ENCODE data around the gene LRP3. TPM values are rescaled to one million over a fixed set of nuclear protein-coding genes. Genes with fewer than 3 reads are reported as not detected.

Gene LRP3
- total RNA-seq, 1 donor from 2014 or later: 46.9 TPM

- Mint-ChIP-seq H3K27me3 (ENCODE audit: unreplicated experiment) (peaks cover 4% of the 10 kb centered on the region), H3K36me3 (ENCODE audit: unreplicated experiment) (peaks cover 6% of the 10 kb centered on the region), H3K9me3 (ENCODE audit: unreplicated experiment) (peaks cover 5% of the 10 kb centered on the region), H3K4me1 (ENCODE audit: low read depth, unreplicated experiment) (peaks cover 4% of the 10 kb centered on the region), H3K4me3 (ENCODE audit: unreplicated experiment) (no peak overlapping the region), H3K27ac (ENCODE audit: unreplicated experiment) (no peak overlapping the region)
- TF ChIP-seq CTCF (IDR thresholded peaks at IDR 0.05; ENCODE audit: partially characterized antibody, unreplicated experiment): no peak
- no peak for DNase-seq
These were observed 62.1 kb downstream of the LRP3 start for GRCh38 chr19:33256261-33256660.

- Mint-ChIP-seq H3K36me3 (ENCODE audit: unreplicated experiment) (peaks cover 6% of the 10 kb centered on the region), H3K9me3 (ENCODE audit: unreplicated experiment) (peaks cover 9% of the 10 kb centered on the region)
These were observed 63.7 kb downstream of the LRP3 start for GRCh38 chr19:33257828-33258227.

More at GRCh38 chr19:33257828-33258227, 63.7 kb downstream of the LRP3 start:
- no peak for DNase-seq
- Mint-ChIP-seq H3K4me1 (ENCODE audit: low read depth, unreplicated experiment) (peaks cover 4% of the 10 kb centered on the region), H3K4me3 (ENCODE audit: unreplicated experiment) (no peak overlapping the region), H3K27ac (ENCODE audit: unreplicated experiment) (no peak overlapping the region), H3K27me3 (ENCODE audit: unreplicated experiment) (peaks cover 6% of the 10 kb centered on the region)
- TF ChIP-seq CTCF (IDR thresholded peaks at IDR 0.05; ENCODE audit: partially characterized antibody, unreplicated experiment): no peak

Other genes starting within 250 kb of the LRP3 start
- gene CEP89, start 222.4 kb upstream of the LRP3 start, total RNA-seq (ENCODE audit: unreplicated experiment): 42.5 TPM
- gene FAAP24, start 222.1 kb upstream of the LRP3 start, total RNA-seq (ENCODE audit: unreplicated experiment): 1.4 TPM
- 1.8 TPM for gene RHPN2, start 129.4 kb upstream of the LRP3 start, total RNA-seq (ENCODE audit: unreplicated experiment)
- gene GPATCH1, start 113.1 kb upstream of the LRP3 start, total RNA-seq (ENCODE audit: unreplicated experiment): 8.8 TPM
- gene WDR88, start 62.2 kb upstream of the LRP3 start, total RNA-seq (ENCODE audit: unreplicated experiment): not detected
- not detected for gene SLC7A10, start 31.5 kb downstream of the LRP3 start, total RNA-seq (ENCODE audit: unreplicated experiment)
- gene CEBPA, start 108.2 kb downstream of the LRP3 start, total RNA-seq (ENCODE audit: unreplicated experiment): 0.66 TPM
- gene CEBPG, start 179.4 kb downstream of the LRP3 start, total RNA-seq (ENCODE audit: unreplicated experiment): 75.1 TPM

All from glutamatergic neuron (in vitro differentiated cells).